ENCODE data around the gene PHYHD1.
"Not testable (repeated sequence)": the region's sequence is repeated elsewhere in the genome, so short reads cannot be mapped to it uniquely, and the experiment has no call there.

Gene PHYHD1

GRCh38 chr9:128917151-128917849 is 3.5 kb upstream of the PHYHD1 start:
- no peak for DNase-seq (ENCODE audit: low read depth, low spot score)
- no peak overlapping the region for H3K4me3 ChIP-seq (ENCODE audit: low read length)

- no peak for DNase-seq (ENCODE audit: low read depth, low spot score)
- H3K4me3 ChIP-seq (ENCODE audit: low read length) = no peak overlapping the region
These were observed 1.9 kb upstream of the PHYHD1 start for GRCh38 chr9:128918921-128919320.

GRCh38 chr9:128919402-128920089 is 1.2 kb upstream of the PHYHD1 start:
- DNase-seq (ENCODE audit: low read depth, low spot score) = no peak
- H3K4me3 ChIP-seq (ENCODE audit: low read length) = no peak overlapping the region

- DNase-seq (ENCODE audit: low read depth, low spot score) = no peak
- H3K4me3 ChIP-seq (ENCODE audit: low read length) = no peak overlapping the region
These were observed 1.3 kb downstream of the PHYHD1 start for GRCh38 chr9:128921881-128922763.

- no peak for DNase-seq (ENCODE audit: low read depth, low spot score)
- H3K4me3 ChIP-seq (ENCODE audit: low read length) = no peak overlapping the region
These were observed 2.7 kb downstream of the PHYHD1 start for GRCh38 chr9:128923493-128923883.

- DNase-seq (ENCODE audit: low read depth, low spot score) = peak; percentile 31
- H3K4me3 ChIP-seq (ENCODE audit: low read length) = no peak overlapping the region
These were observed 7.1 kb downstream of the PHYHD1 start for GRCh38 chr9:128927731-128928411.

GRCh38 chr9:128928624-128929023 is 7.8 kb downstream of the PHYHD1 start:
- H3K4me3 ChIP-seq (ENCODE audit: low read length) = no peak overlapping the region
- no peak for DNase-seq (ENCODE audit: low read depth, low spot score)

GRCh38 chr9:128929560-128929959 is 8.8 kb downstream of the PHYHD1 start:
- H3K4me3 ChIP-seq (ENCODE audit: low read length) = no peak overlapping the region
- DNase-seq (ENCODE audit: low read depth, low spot score) = no peak

- H3K4me3 ChIP-seq (ENCODE audit: low read length) = no peak overlapping the region
- no peak for DNase-seq (ENCODE audit: low read depth, low spot score)
These were observed 12.9 kb downstream of the PHYHD1 start for GRCh38 chr9:128933731-128934130.

- H3K4me3 ChIP-seq (ENCODE audit: low read length) = no peak overlapping the region
- DNase-seq (ENCODE audit: low read depth, low spot score) = no peak
These were observed 15.5 kb downstream of the PHYHD1 start for GRCh38 chr9:128936171-128936865.

- DNase-seq (ENCODE audit: low read depth, low spot score) = no peak
- H3K4me3 ChIP-seq (ENCODE audit: low read length) = no peak overlapping the region
These were observed 16.8 kb downstream of the PHYHD1 start for GRCh38 chr9:128937310-128938165.

GRCh38 chr9:128940271-128940921 is 19.6 kb downstream of the PHYHD1 start:
- DNase-seq (ENCODE audit: low read depth, low spot score) = no peak
- no peak overlapping the region for H3K4me3 ChIP-seq (ENCODE audit: low read length)

GRCh38 chr9:128940946-128941755 is 20.4 kb downstream of the PHYHD1 start:
- no peak overlapping the region for H3K4me3 ChIP-seq (ENCODE audit: low read length)
- no peak for DNase-seq (ENCODE audit: low read depth, low spot score)

GRCh38 chr9:128943832-128944620 is 23.2 kb downstream of the PHYHD1 start:
- no peak for DNase-seq (ENCODE audit: low read depth, low spot score)
- H3K4me3 ChIP-seq (ENCODE audit: low read length) = no peak overlapping the region

GRCh38 chr9:128944966-128945365 is 24.2 kb downstream of the PHYHD1 start:
- H3K4me3 ChIP-seq (ENCODE audit: low read length); DNase-seq (ENCODE audit: low read depth, low spot score): not testable (repeated sequence)

All from Jurkat, Clone E6-1 (cell line).